Keratinocyte (primary cell): Measurements from ENCODE around the gene KRT3.

ENCODE experiments used
- EZH2 ChIP-seq: IDR thresholded peaks from one replicate; pipeline ENCODE4 v1.6.1; 2012; ENCODE audit warnings: inconsistent platforms, mild to moderate bottlenecking, low read length, moderate library complexity
- TF ChIP-seq, protein P1 (sequence below), 3 experiments: IDR thresholded peaks in 1 of 3; conservative IDR thresholded peaks in 1 of 3; optimal IDR thresholded peaks in 1 of 3; 2 replicates in 2 of 3; 3 replicates in 1 of 3; pipeline versions ENCODE3 to v1.5.1; 2011; ENCODE audit warnings: low read length in 3 of 3, mild to moderate bottlenecking in 3 of 3, moderate library complexity in 2 of 3, control low read depth in 1 of 3, inconsistent platforms in 1 of 3; ENCODE audit not compliant: insufficient read depth in 2 of 3; ENCODE audit errors: extremely low read depth in 1 of 3

DNA sequence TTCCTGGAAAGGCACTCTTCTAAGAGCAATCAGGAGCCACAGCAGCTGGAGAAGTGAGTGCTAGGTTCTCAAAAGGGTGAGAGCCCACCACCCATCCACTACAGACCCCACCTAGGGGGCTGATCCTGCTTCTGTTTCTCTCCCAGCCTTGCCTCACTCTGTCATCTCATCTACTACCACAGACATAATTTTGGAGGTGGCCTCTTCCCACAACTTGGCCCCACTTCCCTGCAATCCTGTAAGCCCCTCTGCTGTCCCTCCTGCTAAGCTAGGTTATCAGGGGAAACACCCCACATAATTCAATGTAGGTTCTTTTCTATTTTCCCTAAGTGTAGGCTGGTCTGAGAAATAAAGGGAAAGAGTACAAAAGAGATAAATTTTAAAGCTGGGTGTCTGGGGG lies 35.3 kb downstream of the KRT3 start:
- TF ChIP-seq, protein P1, sequence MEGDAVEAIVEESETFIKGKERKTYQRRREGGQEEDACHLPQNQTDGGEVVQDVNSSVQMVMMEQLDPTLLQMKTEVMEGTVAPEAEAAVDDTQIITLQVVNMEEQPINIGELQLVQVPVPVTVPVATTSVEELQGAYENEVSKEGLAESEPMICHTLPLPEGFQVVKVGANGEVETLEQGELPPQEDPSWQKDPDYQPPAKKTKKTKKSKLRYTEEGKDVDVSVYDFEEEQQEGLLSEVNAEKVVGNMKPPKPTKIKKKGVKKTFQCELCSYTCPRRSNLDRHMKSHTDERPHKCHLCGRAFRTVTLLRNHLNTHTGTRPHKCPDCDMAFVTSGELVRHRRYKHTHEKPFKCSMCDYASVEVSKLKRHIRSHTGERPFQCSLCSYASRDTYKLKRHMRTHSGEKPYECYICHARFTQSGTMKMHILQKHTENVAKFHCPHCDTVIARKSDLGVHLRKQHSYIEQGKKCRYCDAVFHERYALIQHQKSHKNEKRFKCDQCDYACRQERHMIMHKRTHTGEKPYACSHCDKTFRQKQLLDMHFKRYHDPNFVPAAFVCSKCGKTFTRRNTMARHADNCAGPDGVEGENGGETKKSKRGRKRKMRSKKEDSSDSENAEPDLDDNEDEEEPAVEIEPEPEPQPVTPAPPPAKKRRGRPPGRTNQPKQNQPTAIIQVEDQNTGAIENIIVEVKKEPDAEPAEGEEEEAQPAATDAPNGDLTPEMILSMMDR (optimal IDR thresholded peaks at IDR 0.05 in 1 of 3, IDR thresholded peaks at IDR 0.05 in 1 of 3, conservative IDR thresholded peaks at IDR 0.05 in 1 of 3; ENCODE audit: extremely low read depth in 1 of 3, insufficient read depth in 2 of 3, low read length in 3 of 3): no peak
- TF ChIP-seq EZH2: no peak
